ENCODE results near the gene ZNF584. TPM values are rescaled to one million over a fixed set of nuclear protein-coding genes. Genes with fewer than 3 reads are reported as not detected.

The ZNF584 gene
- total RNA-seq (12.4 and 12.6 TPM in 2 replicates), polyA plus RNA-seq (5.9 and 6.1 TPM in 2 replicates), polyA minus RNA-seq (9.9 and 11.0 TPM in 2 replicates), Bru-seq, nascent RNA (percentile 53 among the genes with signal in this experiment), BruChase-seq, experiment 1, labeled RNA remaining after a 6-hour chase (percentile 53 among the genes with signal in this experiment), BruChase-seq, experiment 2, labeled RNA remaining after a 2-hour chase (percentile 64 among the genes with signal in this experiment)
- polyA plus RNA-seq (2011; cell fraction: cytosol; rRNA removed) = 8.2 and 8.3 TPM in 2 replicates
- 5.9 and 6.5 TPM in 2 replicates for polyA plus RNA-seq (2011; cell fraction: nucleus; rRNA removed)
- polyA plus RNA-seq (2012) = 7.4 and 9.2 TPM in 2 replicates
- polyA minus RNA-seq (2011; cell fraction: cytosol; rRNA and poly(A)+ RNA removed) = 16.2 TPM
- 3.3 and 5.6 TPM in 2 replicates for polyA minus RNA-seq (2011; cell fraction: nucleus; rRNA and poly(A)+ RNA removed)
- long read RNA-seq, transcript ZNF584-208 (1 exons, 2,709 nt) = major isoform, 8 of 36 reads
- long read RNA-seq, transcript ZNF584-203 (4 exons, 2,187 nt) = minor isoform, 5 of 36 reads
- long read RNA-seq, partial matches to known transcripts = 1 of 36 reads
- long read RNA-seq, other reads (novel, unspliced or antisense) = 20 of 36 reads

GRCh38 chr19:58408152-58409009 lies at the start of gene ZNF584:
Gene ZNF584 (plus strand): TSS chr19:58408649. CDS start chr19:58409148, 499 bp downstream.
- BruUV-seq (replicated peaks) = TSS peak; percentile 69
- ChIA-PET CTCF (interaction anchor here (0.8 to 2.1 kb wide), 3 partner anchors 8 to 46 kb away, joined by 3 to 4 read pairs (median 4); partner anchors contain the start of gene ZNF497), POLR2A (interaction anchor here (0.6 to 1.0 kb wide), 3 partner anchors 32 to 492 kb away, joined by 3 to 4 read pairs (median 3); partner anchors contain the start of genes ZNF132, ZNF417 and ZNF497)
- Histone ChIP-seq H3K36me3 (ENCODE audit: control insufficient read depth in 2 of 2, extremely low read depth in 1 of 2, insufficient read depth in 2 of 2, low read length in 2 of 2) (no peaks in the 10 kb centered on the region), H3K9ac (replicated peaks; ENCODE audit: extremely low read depth, insufficient read depth, low read length) (peak within 1 kb of the TSS; percentile 49), H3K9me3 (replicated peaks; ENCODE audit: control insufficient read depth, insufficient read depth, low read length) (no peaks in the 10 kb centered on the region), H3K79me2 (ENCODE audit: control insufficient read depth, insufficient read depth, low read length) (peaks cover 10% of the 10 kb centered on the region), H3K27me3 (ENCODE audit: control insufficient read depth in 2 of 2, insufficient read depth in 2 of 2, low read length in 2 of 2) (no peaks in the 10 kb centered on the region), H3K4me1 (ENCODE audit: control insufficient read depth, extremely low read depth, insufficient read depth, low read length) (peaks cover 15% of the 10 kb centered on the region), H2AFZ (ENCODE audit: low read depth, low read length) (peak within 1 kb of the TSS; percentile 84), H3K4me2 (ENCODE audit: insufficient read depth, low read length) (peak within 1 kb of the TSS; percentile 53), H3K27ac (ENCODE audit: insufficient read depth, low read depth, low read length) (peak within 1 kb of the TSS; percentile 27), H3K9me1 (replicated peaks; ENCODE audit: control insufficient read depth, extremely low read depth, insufficient read depth, low read length) (no peaks in the 10 kb centered on the region), H4K20me1 (replicated peaks; ENCODE audit: control insufficient read depth, extremely low read depth, insufficient read depth, low read length) (no peaks in the 10 kb centered on the region), H3K4me3 (replicated peaks in 1 of 3; ENCODE audit: insufficient read depth in 1 of 3, low read depth in 1 of 3, low read length in 3 of 3) (peak within 1 kb of the TSS; percentile 51 to 93 (median 66))
- DNase-seq (ENCODE audit: low read depth, low spot score) (peak; percentile 94), FAIRE-seq (peak; percentile 99)
- intact Hi-C loops (cut with micrococcal nuclease) (loop anchor here (1.0 to 2.0 kb wide), 8 partner anchors 32 to 226 kb away; partner anchors contain the start of genes ZNF132, ZNF274, ZNF324B and ZNF497), dilution Hi-C loops (cut with MboI; ENCODE audit: extremely low pct_ligation_motif_present, low sequenced_read_pairs) (no loop called here)
- TF ChIP-seq CTCF (IDR thresholded peaks at IDR 0.05; ENCODE audit: extremely low read depth in 1 of 2, insufficient read depth in 1 of 2, low read depth in 1 of 2, low read length in 2 of 2) = peak in 1 of 2 donors; percentile 33
- no peak for TF ChIP-seq GATA2 (IDR thresholded peaks at IDR 0.05; ENCODE audit: insufficient read depth, insufficient read length, low read depth, low read length)
- no peak for TF ChIP-seq EZH2 (IDR thresholded peaks at IDR 0.05; ENCODE audit: borderline replicate concordance, low read depth, low read length, severe bottlenecking)
- peak; percentile 90 for TF ChIP-seq POLR2AphosphoS5 (IDR thresholded peaks at IDR 0.05; ENCODE audit: insufficient read depth, low read depth, low read length)
- TF ChIP-seq JUN (IDR thresholded peaks at IDR 0.05; ENCODE audit: borderline replicate concordance, insufficient read depth, insufficient read length, low read depth) = no peak
- no peak for TF ChIP-seq FOS (IDR thresholded peaks at IDR 0.05; ENCODE audit: borderline replicate concordance, insufficient read depth, low read length)
- TF ChIP-seq POLR2A (IDR thresholded peaks at IDR 0.05; ENCODE audit: low read depth, low read length) = peak; percentile 97
- peak; percentile 46 for TF ChIP-seq MAX (IDR thresholded peaks at IDR 0.05; ENCODE audit: insufficient read depth, insufficient read length)

Measured in endothelial cell of umbilical vein (primary cell).